Stomach smooth muscle (tissue), 2 donors: ENCODE measurements around the gene STX12.
"Not testable (repeated sequence)": the region's sequence is repeated elsewhere in the genome, so short reads cannot be mapped to it uniquely, and the experiment has no call there.

ENCODE experiments used
- H3K27ac ChIP-seq: one replicate; pipeline ENCODE4 v1.7.0; 2013; ENCODE audit warnings: mild to moderate bottlenecking, low read length, inconsistent platforms
- H3K27me3 ChIP-seq, 2 donors: one replicate each; pipeline ENCODE4 v1.7.0; 2013; ENCODE audit warnings: low read length in 2 of 2; ENCODE audit not compliant: insufficient read depth in 2 of 2, control insufficient read depth in 1 of 2
- H3K36me3 ChIP-seq, 2 donors: one replicate each; pipeline ENCODE4 v1.7.0; 2013; ENCODE audit warnings: low read length in 2 of 2; ENCODE audit not compliant: control insufficient read depth in 2 of 2, insufficient read depth in 2 of 2
- H3K4me1 ChIP-seq: one replicate; pipeline ENCODE4 v1.7.0; 2013; ENCODE audit warnings: low read length; ENCODE audit not compliant: control insufficient read depth, insufficient read depth
- H3K4me3 ChIP-seq, 2 donors: one replicate each; pipeline ENCODE4 v1.7.0; 2013; ENCODE audit warnings: low read length in 2 of 2
- H3K9ac ChIP-seq, 2 donors: one replicate each; pipeline ENCODE4 v1.7.0; 2013; ENCODE audit warnings: low read length in 2 of 2, mild to moderate bottlenecking in 1 of 2
- H3K9me3 ChIP-seq, 2 donors: one replicate each; pipeline ENCODE4 v1.7.0; 2013; ENCODE audit warnings: low read length in 2 of 2; ENCODE audit not compliant: control insufficient read depth in 2 of 2
- donor health status: healthy.
- donor health status: Pancreatic carcinoma.

STX12 gene

DNA sequence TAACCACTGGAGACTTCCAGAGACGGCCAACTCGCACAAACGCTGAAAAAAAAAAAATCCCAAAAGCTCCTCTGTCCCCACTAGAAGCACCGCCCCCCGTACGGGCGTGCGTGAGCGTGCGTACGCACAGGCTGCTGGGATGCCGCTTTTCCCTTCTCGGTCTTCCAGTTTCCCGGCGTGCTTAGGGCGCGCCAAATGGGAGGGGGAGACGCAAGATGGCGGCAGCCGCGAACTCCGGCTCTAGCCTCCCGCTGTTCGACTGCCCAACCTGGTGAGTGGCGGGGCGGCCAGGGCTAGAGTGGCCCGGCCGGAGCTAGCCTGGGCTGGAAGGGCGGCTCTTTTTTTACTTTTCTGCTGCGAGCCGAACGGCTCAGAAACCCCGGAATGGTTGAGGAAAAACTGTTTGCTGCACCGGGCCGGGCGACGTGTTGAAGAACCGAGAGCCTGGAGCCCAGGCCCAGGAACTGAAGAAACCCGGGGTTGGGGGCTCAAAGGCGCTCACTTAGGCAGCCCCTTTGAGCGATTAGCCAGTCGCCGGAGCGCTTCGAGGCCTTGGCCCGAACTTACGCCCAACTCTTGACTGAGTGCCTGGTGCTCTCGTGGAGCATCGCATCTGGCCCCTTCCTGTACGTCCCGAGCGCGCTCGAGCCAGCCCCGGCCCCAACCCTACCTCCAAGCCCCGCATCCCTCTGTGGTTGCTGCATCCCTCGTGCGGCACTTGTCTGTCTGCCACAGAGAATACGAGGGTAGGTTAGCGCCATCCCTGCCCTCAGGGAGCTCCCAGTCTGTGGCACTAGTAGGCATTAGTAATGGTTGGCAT lies 57.8 kb downstream of the STX12 start, which contains the start of gene PPP1R8:
TSS of gene PPP1R8 (plus strand) at position 162 of the 820 bp plus-strand sequence. CDS start at position 216, 54 bp downstream.
- Histone ChIP-seq H3K36me3 (peaks cover 5 to 7% of the 10 kb centered on the region in 2 donors), H3K27ac (peak within 1 kb of the TSS; percentile 81), H3K9ac (peak within 1 kb of the TSS; percentile 93 to 94), H3K4me3 (peak within 1 kb of the TSS; percentile 97 to 98), H3K4me1 (peaks cover 10% of the 10 kb centered on the region), H3K27me3 (no peaks in the 10 kb centered on the region), H3K9me3 (no peaks in the 10 kb centered on the region)

DNA sequence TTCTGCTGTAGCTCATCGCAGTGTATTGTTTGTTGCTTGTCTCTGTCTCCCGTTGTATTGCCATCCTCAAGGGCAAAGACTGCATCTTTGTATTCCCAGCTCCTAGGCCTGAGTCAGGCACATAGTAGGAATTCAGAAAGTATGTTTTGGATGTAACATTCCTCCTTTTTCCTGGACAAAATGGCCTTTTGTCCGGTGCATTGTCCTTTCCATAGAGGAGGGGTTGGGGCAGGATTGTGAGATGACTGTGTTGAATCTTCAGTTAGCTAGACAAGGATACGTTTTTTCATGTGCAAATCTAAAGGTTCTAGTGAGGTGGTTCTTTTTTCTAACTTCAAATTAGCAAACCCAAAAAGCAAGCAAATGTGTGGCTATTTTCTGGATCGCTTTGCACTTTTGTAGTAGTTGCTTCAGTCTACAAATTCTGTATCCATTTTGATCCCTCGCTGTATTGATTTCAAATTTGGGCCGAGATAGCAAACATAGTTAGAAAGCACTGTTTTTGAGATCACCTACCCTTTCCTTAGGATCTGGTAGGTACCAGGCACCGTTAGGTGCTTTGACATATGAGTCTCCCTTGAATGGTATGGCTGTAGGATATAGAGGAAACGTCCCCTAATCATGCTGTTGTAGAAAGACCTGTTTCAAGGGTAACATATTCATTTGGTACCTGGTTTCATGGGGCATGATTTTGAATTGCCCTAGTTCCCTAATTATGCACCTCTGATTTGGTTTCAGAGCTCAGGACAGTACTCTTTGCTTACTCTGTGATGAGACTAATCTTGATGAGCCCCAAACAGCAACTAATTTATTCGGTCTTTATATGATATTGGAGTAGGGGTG lies 58.8 kb downstream of the STX12 start:
- Histone ChIP-seq H3K9ac (peak overlapping the region; percentile 93 to 94), H3K4me1 (peaks cover 10% of the 10 kb centered on the region), H3K9me3 (no peaks in the 10 kb centered on the region), H3K36me3 (peaks cover 5 to 7% of the 10 kb centered on the region in 2 donors), H3K4me3 (peak overlapping the region; percentile 97 to 98), H3K27me3 (no peaks in the 10 kb centered on the region), H3K27ac (no peak overlapping the region)

DNA sequence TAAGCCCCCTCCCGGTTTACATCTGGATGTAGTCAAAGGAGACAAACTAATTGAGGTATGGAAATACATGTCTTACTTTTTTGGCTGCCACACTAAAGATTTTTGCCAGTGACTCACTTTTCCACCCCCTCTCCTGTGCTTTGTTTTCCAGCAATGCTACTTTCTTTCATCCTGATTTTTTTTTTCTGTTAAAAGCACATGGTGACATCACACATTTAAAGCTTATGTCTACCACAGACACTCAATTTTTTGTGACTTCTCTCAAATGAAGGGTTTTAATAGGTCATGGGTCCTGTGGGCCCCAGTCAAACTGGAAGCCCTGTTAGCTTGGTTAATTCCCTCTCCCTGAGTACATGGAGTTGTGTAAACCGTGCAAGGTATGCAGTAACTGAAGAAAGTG lies 59.7 kb downstream of the STX12 start:
- Histone ChIP-seq H3K4me3 (no peak overlapping the region), H3K36me3 (peaks cover 5 to 7% of the 10 kb centered on the region in 2 donors), H3K27ac (no peak overlapping the region), H3K27me3 (no peaks in the 10 kb centered on the region), H3K9me3 (no peaks in the 10 kb centered on the region), H3K4me1 (peaks cover 10% of the 10 kb centered on the region), H3K9ac (no peak overlapping the region)

DNA sequence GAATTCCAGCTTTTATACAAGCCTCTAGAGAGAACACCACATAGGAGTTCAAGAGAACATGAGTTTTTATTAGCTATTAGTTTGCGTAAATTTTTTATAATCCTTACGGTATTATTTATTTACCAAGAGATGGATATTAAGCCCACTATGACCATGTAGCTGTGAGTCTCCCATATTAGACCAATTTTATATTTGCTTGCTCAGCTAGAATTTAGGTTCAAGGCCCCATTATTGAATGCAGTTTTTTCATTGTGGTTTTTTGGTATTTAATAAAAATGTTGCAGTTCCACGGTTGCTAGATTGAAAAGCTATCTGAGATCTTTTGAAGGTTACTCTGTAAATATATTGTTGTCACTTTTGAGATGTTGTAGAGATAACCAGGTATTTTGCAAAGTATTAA lies 60.5 kb downstream of the STX12 start:
- H3K9ac ChIP-seq, result no peak overlapping the region
- H3K27ac ChIP-seq, result no peak overlapping the region
- peaks cover 10% of the 10 kb centered on the region for H3K4me1 ChIP-seq
- no peaks in the 10 kb centered on the region for H3K27me3 ChIP-seq
- H3K9me3 ChIP-seq, result no peaks in the 10 kb centered on the region
- H3K4me3 ChIP-seq, result no peak overlapping the region
- H3K36me3 ChIP-seq, result peaks cover 5 to 7% of the 10 kb centered on the region in 2 donors

DNA sequence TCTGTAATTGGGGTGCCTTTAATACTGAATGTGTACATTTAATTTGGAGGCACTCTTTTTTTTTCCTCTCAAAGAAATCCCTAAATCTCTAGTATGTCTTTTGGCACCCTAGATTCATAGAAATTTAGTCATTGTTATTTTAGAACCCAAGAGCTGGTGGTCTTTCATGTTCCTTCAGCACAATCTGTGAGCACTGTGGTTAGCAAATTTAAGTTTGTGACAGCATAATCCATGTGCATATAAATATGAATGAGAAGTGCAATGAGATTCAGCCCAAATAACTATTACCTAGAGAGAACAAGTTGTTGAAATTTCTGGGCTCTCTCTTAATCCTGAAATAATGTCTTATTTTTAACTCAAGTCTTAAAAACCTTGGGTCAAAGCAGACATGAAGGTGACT lies 62.0 kb downstream of the STX12 start:
- peaks cover 8 to 13% of the 10 kb centered on the region in 2 donors for H3K36me3 ChIP-seq
- H3K9ac ChIP-seq, result no peak overlapping the region
- no peaks in the 10 kb centered on the region for H3K27me3 ChIP-seq
- H3K4me3 ChIP-seq, result no peak overlapping the region
- H3K9me3 ChIP-seq, result no peaks in the 10 kb centered on the region
- H3K4me1 ChIP-seq, result peaks cover 10% of the 10 kb centered on the region
- H3K27ac ChIP-seq, result no peak overlapping the region

DNA sequence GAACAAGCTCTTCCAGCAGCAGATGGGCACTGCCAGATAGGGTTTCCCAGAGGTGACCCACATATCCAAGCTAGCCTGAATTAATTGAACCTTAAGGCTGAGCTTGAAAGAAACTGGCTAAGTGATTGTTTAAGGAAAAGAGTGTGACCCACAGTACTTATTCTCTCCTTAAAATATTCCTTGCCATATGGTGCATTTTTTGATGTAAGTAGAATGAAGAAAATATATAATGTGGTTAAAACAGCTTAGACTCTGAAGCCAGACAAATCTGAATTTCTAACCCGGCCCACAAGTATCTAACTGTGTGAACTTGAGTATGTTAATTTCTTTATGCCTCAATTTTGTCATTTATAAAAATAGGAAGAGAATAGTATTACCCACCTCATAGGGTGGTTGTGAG lies 62.5 kb downstream of the STX12 start:
- H3K36me3 ChIP-seq, result peaks cover 10 to 16% of the 10 kb centered on the region in 2 donors
- peaks cover 10% of the 10 kb centered on the region for H3K4me1 ChIP-seq
- no peak overlapping the region for H3K9ac ChIP-seq
- H3K4me3 ChIP-seq, result no peak overlapping the region
- H3K9me3 ChIP-seq, result no peaks in the 10 kb centered on the region
- no peaks in the 10 kb centered on the region for H3K27me3 ChIP-seq
- no peak overlapping the region for H3K27ac ChIP-seq

DNA sequence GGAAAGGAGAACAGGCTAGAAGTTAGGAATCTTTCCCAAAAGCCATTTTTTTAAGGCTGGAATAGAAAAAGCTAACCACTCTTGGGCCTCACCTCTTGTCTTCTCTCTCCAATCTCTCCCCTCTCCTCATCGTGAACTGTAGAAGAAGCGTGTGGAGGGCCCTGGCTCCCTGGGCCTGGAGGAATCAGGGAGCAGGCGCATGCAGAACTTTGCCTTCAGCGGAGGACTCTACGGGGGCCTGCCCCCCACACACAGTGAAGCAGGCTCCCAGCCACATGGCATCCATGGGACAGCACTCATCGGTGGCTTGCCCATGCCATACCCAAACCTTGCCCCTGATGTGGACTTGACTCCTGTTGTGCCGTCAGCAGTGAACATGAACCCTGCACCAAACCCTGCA lies 76.9 kb downstream of the STX12 start:
- peaks cover 29 to 33% of the 10 kb centered on the region in 2 donors for H3K36me3 ChIP-seq
- H3K4me3 ChIP-seq, result no peak overlapping the region
- H3K9ac ChIP-seq, result no peak overlapping the region

DNA sequence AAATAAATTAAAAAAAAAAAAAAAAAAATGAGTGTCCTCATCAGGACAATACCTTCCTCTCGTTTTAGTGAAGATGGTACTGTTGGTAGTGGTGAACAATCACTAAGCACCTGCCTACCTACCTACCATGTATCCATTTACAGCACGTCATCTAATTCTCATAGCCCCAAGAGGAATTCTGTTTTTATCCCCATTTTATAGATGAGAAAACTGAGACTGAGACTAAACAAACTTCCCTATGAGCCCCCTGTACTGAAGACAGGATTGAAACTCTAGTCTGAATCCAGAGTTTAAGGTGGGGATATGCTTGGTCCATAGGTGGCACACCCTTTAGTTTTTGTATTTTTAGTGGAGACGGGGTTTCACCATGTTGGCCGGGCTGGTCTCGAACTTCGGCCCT lies 82.1 kb downstream of the STX12 start:
- Histone ChIP-seq H3K4me1 (peaks cover 5% of the 10 kb centered on the region), H3K36me3 (peaks cover 5 to 9% of the 10 kb centered on the region in 2 donors), H3K9ac (no peak overlapping the region), H3K27me3 (no peaks in the 10 kb centered on the region), H3K27ac (no peak overlapping the region), H3K4me3 (no peak overlapping the region), H3K9me3 (no peaks in the 10 kb centered on the region)

More for the DNA sequence above, 76.9 kb downstream of the STX12 start:
- H3K4me1 ChIP-seq, result no peaks in the 10 kb centered on the region
- no peaks in the 10 kb centered on the region for H3K27me3 ChIP-seq
- H3K9me3 ChIP-seq, result no peaks in the 10 kb centered on the region
- no peak overlapping the region for H3K27ac ChIP-seq

DNA sequence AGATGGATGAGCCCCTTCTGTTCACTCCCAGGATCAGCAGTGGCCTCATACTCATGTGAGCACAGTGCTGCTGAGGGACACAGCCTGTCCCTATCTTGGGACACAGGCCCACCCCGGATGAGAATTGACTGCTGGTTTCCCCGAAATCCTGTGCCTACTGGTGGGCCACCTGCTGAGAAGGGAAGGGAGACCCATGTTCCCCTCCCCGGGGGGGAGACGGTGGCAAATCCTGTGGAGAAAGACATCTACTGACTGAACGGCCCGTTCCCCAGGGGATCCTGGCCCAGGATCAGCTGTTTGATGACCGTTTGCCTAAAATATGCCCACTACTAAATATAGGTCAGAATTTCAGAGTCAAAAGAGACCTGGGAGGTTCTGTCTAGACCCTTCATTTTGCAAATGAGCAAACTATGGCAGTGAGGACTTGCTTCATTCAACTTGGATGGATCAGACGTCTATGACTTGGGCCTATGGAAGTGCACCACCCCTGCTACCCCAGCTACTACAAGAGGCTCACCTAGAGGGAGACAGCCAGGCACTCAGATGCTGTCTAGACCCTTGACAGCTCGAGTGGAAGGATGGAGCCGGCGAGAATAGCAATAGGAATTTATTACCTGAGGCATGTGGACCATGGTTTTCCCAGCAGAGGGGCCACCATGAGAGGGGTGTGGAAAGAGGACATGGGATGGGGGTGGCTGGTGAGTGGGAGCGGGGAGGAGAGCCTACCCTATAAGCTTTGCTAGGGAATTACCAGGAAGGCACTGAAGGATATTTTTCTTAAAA lies 83.7 kb downstream of the STX12 start:
- H3K27me3 ChIP-seq, result no peaks in the 10 kb centered on the region

DNA sequence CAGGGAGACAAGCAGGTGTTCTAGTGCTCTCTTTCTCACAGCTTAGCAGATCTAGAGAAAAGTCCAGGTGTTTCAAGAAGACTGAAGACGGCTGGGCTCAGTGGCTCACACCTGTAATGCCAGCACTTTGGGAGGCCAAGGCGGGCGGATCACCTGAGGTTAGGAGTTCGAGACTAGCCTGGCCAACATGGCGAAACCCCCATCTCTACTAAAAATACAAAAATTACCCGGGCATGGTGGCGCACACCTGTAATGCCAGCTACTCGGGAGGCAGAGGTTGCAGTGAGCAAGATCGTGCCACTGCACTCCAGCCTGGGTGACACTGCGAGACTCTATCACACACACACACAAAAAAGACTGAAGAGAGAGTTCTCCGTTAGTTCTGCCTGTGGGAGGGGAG lies 84.5 kb downstream of the STX12 start:
- H3K4me1 ChIP-seq, H3K9me3 ChIP-seq, H3K36me3 ChIP-seq, H3K27me3 ChIP-seq, H3K27ac ChIP-seq, H3K4me3 ChIP-seq, H3K9ac ChIP-seq: not testable (repeated sequence)

More for the DNA sequence above, 83.7 kb downstream of the STX12 start:
- Histone ChIP-seq H3K9ac (no peak overlapping the region), H3K4me1 (peaks cover 5% of the 10 kb centered on the region), H3K9me3 (no peaks in the 10 kb centered on the region), H3K4me3 (no peak overlapping the region), H3K27ac (no peak overlapping the region), H3K36me3 (peaks cover 0 to 1% of the 10 kb centered on the region in 2 donors)
